PC-3 (cell line): ENCODE measurements around the gene EPB41. TPM values are rescaled to one million over a fixed set of nuclear protein-coding genes. Genes with fewer than 3 reads are reported as not detected.
"Not testable (repeated sequence)": the region's sequence is repeated elsewhere in the genome, so short reads cannot be mapped to it uniquely, and the experiment has no call there.

Experiments used
- ATAC-seq: fragments of 200-7000 bp; cut with Tn5 transposase; 2 replicates; pipeline ENCODE4 v1.9.1; 2020; ENCODE audit warnings: mild to moderate bottlenecking, moderate library complexity
- BruUV-seq: library from RNA; stranded (reverse); fragments of 400-500 nt; replicated peaks from 2 replicates; lab custom pipeline; 2021; lab: Mats Ljungman, UMichigan
- CTCF ChIA-PET: fragments of 300-600 bp; sonication (Branson Sonifier 250); formaldehyde crosslinking; loops from one replicate; lab custom pipeline; 2022; ENCODE audit warnings: antibody characterized with exemption; lab: Charles Lee
- POLR2A ChIA-PET: fragments of 300-600 bp; sonication (Branson Sonifier 250); formaldehyde crosslinking; loops from one replicate; lab custom pipeline; 2022; ENCODE audit warnings: antibody characterized with exemption; ENCODE audit not compliant: unreplicated experiment; lab: Charles Lee
- DNase-seq: peaks from one replicate; pipeline ENCODE4 v3.0.0-alpha.2; 2015
- H2AFZ ChIP-seq: fragments of 300-600 bp; sonication (generic); 2 replicates; pipeline ENCODE4 v1.6.0; 2016; ENCODE audit warnings: antibody characterized with exemption, low read length
- H3F3A ChIP-seq: fragments of 300-600 bp; sonication (generic); one replicate; pipeline ENCODE4 v1.6.0; 2017; ENCODE audit warnings: antibody characterized with exemption, low read length, control low read depth, mild to moderate bottlenecking; ENCODE audit not compliant: unreplicated experiment
- H3K27ac ChIP-seq: fragments of 300-600 bp; sonication (generic); 2 replicates; pipeline ENCODE4 v1.5.1; 2016; ENCODE audit warnings: mild to moderate bottlenecking, low read length
- H3K27me3 ChIP-seq: fragments of 300-600 bp; sonication (generic); 2 replicates; pipeline ENCODE4 v1.6.1; 2016; ENCODE audit warnings: low read length, mixed read lengths
- H3K36me3 ChIP-seq: fragments of 300-600 bp; sonication (generic); 2 replicates; pipeline ENCODE4 v1.6.1; 2016; ENCODE audit warnings: low read depth, mixed run types, low read length, mixed read lengths
- H3K4me1 ChIP-seq: fragments of 300-600 bp; sonication (generic); 2 replicates; pipeline ENCODE4 v1.5.1; 2016; ENCODE audit warnings: low read length; ENCODE audit not compliant: insufficient read depth
- H3K4me2 ChIP-seq: fragments of 300-600 bp; sonication (generic); 2 replicates; pipeline ENCODE4 v1.6.0; 2016; ENCODE audit warnings: low read length
- H3K4me3 ChIP-seq: fragments of 300-600 bp; sonication (generic); 2 replicates; pipeline ENCODE4 v1.5.1; 2016; ENCODE audit warnings: mild to moderate bottlenecking, low read length, mixed read lengths
- H3K79me2 ChIP-seq: fragments of 300-600 bp; sonication (generic); 2 replicates; pipeline ENCODE4 v1.6.1; 2017; ENCODE audit warnings: low read length, mixed read lengths
- H3K9ac ChIP-seq: fragments of 300-600 bp; sonication (generic); 2 replicates; pipeline ENCODE4 v1.6.0; 2016; ENCODE audit warnings: mild to moderate bottlenecking, low read length
- H3K9me2 ChIP-seq: fragments of 300-600 bp; sonication (generic); replicated peaks from 2 replicates; pipeline ENCODE4 v1.6.1; 2016; ENCODE audit warnings: mixed run types, low read length, mixed read lengths
- H3K9me3 ChIP-seq: fragments of 300-600 bp; sonication (generic); 2 replicates; pipeline ENCODE4 v1.6.1; 2016; ENCODE audit warnings: low read length, mixed read lengths
- H4K20me1 ChIP-seq: fragments of 300-600 bp; sonication (generic); 2 replicates; pipeline ENCODE4 v1.6.1; 2016; ENCODE audit warnings: low read length, mixed read lengths
- CTCF ChIP-seq: fragments of 300-600 bp; sonication (generic); conservative IDR thresholded peaks from 2 replicates; pipeline ENCODE4 v1.5.1; 2017; ENCODE audit warnings: antibody characterized with exemption, low read depth, mild to moderate bottlenecking, low read length
- EZH2 ChIP-seq: fragments of 300-600 bp; sonication (generic); IDR thresholded peaks from one replicate; pipeline ENCODE4 v1.6.1; 2017; ENCODE audit warnings: antibody characterized with exemption, mild to moderate bottlenecking, low read length; ENCODE audit not compliant: unreplicated experiment
- EZH2phosphoT487 ChIP-seq: fragments of 300-600 bp; sonication (generic); IDR thresholded peaks from 2 replicates; pipeline ENCODE4 v1.6.1; 2018; ENCODE audit warnings: mild to moderate bottlenecking, antibody characterized with exemption, low read length, borderline replicate concordance
- intact Hi-C: fragments of 100-400 bp; cut with micrococcal nuclease; formaldehyde crosslinking; loops from 2 replicates; pipeline ENCODE4 v1.9.0; 2023
- total RNA-seq: library from RNA; depleted of rRNA; stranded (reverse); fragments of >200 nt; gene quantifications from 2 replicates; pipeline ENCODE4 v1.2.3, GENCODE V29; 2014

The EPB41 gene
- total RNA-seq, 1 experiment from 2014 or later, result 44.9 TPM

GRCh38 chr1:29033829-29034466, 119.6 kb downstream of the EPB41 start:
- TF ChIP-seq CTCF (peak; percentile 87), EZH2 (no peak)
- BruUV-seq, result no TSS peak
- Histone ChIP-seq H3K9me2 (no peaks in the 10 kb centered on the region), H3K9ac (no peak overlapping the region), H3K9me3 (no peaks in the 10 kb centered on the region), H3K27ac (no peak overlapping the region), H2AFZ (no peak overlapping the region), H3K4me3 (no peak overlapping the region), H3K4me1 (no peaks in the 10 kb centered on the region), H3K27me3 (no peaks in the 10 kb centered on the region), H3K36me3 (no peaks in the 10 kb centered on the region), H3F3A (no peaks in the 10 kb centered on the region), H4K20me1 (no peaks in the 10 kb centered on the region), H3K79me2 (no peaks in the 10 kb centered on the region), H3K4me2 (no peak overlapping the region)
- CTCF ChIA-PET, result interaction anchor here (0.8 to 6.0 kb wide), 4 partner anchors 140 to 157 kb away, joined by 4 to 45 read pairs (median 4); no protein-coding TSS in a partner anchor
- intact Hi-C loops, result loop anchor here (1.0 to 5.0 kb wide), 4 partner anchors 120 to 247 kb away; partner anchors contain the start of gene EPB41
- POLR2A ChIA-PET, result no interaction called here
- ATAC-seq (peak; percentile 37), DNase-seq (peak; percentile 66)

DNA sequence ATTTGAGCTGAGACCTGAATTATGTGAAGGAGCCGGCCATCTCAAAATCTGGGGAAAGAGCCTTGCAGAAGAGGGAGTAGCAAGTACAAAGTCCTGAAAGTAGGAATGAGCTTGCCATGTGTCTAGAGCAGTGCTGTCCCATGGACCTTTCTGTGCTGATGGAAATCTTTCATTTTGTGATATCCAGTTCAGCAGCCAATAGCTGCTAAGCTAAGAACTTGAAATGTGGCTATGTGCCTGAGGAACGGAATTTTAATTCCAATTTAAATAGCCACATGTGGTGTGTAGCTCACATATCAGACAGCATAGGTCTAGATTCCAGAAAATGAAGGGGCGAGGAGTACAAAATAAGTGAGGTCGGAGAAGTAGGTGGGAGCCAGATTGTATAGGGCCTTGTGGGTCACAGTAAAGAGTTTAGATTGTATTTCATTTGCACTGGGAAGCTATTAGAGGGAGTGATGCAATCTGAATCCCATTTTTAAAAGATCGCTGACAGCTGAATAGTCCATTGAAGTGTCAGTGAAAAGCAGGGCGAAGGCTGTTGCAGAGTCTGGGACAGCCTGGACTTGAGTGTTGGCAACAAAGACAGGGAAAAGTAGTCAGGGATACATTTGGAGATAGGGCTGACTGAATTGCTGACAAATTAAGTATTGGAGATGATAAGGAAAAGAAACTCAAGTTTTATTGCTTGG, 129.1 kb downstream of the EPB41 start:
- Histone ChIP-seq H2AFZ (no peak overlapping the region), H3K79me2 (no peaks in the 10 kb centered on the region), H4K20me1 (no peaks in the 10 kb centered on the region), H3K4me1 (no peaks in the 10 kb centered on the region), H3K36me3 (no peaks in the 10 kb centered on the region), H3K4me3 (no peak overlapping the region), H3K9me2 (no peaks in the 10 kb centered on the region), H3K27ac (no peak overlapping the region), H3F3A (no peaks in the 10 kb centered on the region), H3K4me2 (no peak overlapping the region), H3K27me3 (no peaks in the 10 kb centered on the region), H3K9ac (no peak overlapping the region), H3K9me3 (no peaks in the 10 kb centered on the region)
- intact Hi-C loops, result loop anchor here (10.0 kb wide), 1 partner anchor 141 kb away; the partner anchor contains the start of gene SRSF4
- no peak for ATAC-seq
- ChIA-PET CTCF (no interaction called here), POLR2A (no interaction called here)
- BruUV-seq, result no TSS peak
- no peak for TF ChIP-seq CTCF
- no peak for TF ChIP-seq EZH2
- TF ChIP-seq EZH2phosphoT487, result no peak
- DNase-seq, result no peak

DNA sequence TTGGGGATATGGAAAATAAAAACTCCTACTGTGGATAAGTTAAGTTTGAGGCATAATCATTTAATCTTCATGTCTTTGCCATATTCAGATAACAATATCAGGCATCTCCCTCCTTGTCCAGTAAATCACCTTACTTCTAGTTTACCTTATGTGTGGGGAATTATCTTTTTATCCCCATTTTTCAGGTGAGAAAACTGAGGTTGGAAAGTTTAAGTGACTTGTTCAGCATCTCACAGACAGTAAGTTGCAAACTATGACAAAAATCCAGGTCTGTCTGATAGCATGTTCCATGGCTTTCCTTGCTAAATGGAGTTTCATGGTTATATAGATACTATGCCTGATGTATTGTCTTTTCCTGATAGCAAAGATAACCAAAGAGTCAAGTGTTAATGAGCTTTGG, 129.6 kb downstream of the EPB41 start:
- no peak overlapping the region for H3K4me2 ChIP-seq
- CTCF ChIA-PET, result no interaction called here
- no peak overlapping the region for H2AFZ ChIP-seq
- H3K4me3 ChIP-seq, result no peak overlapping the region
- no peaks in the 10 kb centered on the region for H3K79me2 ChIP-seq
- no peaks in the 10 kb centered on the region for H4K20me1 ChIP-seq
- H3K27ac ChIP-seq, result no peak overlapping the region
- DNase-seq (no peak), ATAC-seq (no peak)
- no peaks in the 10 kb centered on the region for H3K4me1 ChIP-seq
- H3K36me3 ChIP-seq, result no peaks in the 10 kb centered on the region
- TF ChIP-seq EZH2phosphoT487, result no peak
- no peak for TF ChIP-seq EZH2
- no peak for TF ChIP-seq CTCF
- POLR2A ChIA-PET, result no interaction called here
- H3K9me3 ChIP-seq, result no peaks in the 10 kb centered on the region
- H3K9ac ChIP-seq, result no peak overlapping the region
- BruUV-seq, result no TSS peak
- no peaks in the 10 kb centered on the region for H3F3A ChIP-seq
- intact Hi-C loops, result loop anchor here (10.0 kb wide), 1 partner anchor 141 kb away; the partner anchor contains the start of gene SRSF4
- no peaks in the 10 kb centered on the region for H3K27me3 ChIP-seq
- H3K9me2 ChIP-seq, result no peaks in the 10 kb centered on the region

DNA sequence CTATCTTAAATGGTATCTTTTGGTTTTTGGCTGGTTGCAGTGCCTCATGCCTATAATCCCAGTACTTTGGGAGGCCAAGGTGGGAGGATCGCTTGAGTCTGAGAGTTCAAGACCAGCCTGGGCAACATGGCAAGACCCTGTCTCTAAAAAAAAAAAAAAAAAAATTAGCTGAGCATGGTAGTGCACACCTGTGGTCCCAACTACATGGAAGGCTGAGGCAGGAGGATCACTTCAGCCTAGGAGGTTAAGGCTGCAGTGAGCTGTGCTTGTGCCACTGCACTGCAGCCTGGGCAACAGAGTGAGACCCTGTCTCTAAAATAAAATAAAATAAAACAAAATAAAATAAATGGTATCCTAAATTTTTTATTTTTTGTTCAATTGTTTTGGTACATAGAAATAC, 131.3 kb downstream of the EPB41 start:
- H3K4me3 ChIP-seq, ATAC-seq, POLR2A ChIA-PET, H3K4me2 ChIP-seq, CTCF ChIA-PET, BruUV-seq, H3K79me2 ChIP-seq, H3K4me1 ChIP-seq, H3K9ac ChIP-seq, H4K20me1 ChIP-seq, DNase-seq, H3K9me2 ChIP-seq, H2AFZ ChIP-seq, H3K36me3 ChIP-seq, H3K27ac ChIP-seq, H3F3A ChIP-seq, H3K27me3 ChIP-seq, H3K9me3 ChIP-seq: not testable (repeated sequence)
- intact Hi-C loops, result loop anchor here (10.0 kb wide), 1 partner anchor 139 kb away; the partner anchor contains the start of gene SRSF4
